ENCODE results near the gene HECA.

DNA sequence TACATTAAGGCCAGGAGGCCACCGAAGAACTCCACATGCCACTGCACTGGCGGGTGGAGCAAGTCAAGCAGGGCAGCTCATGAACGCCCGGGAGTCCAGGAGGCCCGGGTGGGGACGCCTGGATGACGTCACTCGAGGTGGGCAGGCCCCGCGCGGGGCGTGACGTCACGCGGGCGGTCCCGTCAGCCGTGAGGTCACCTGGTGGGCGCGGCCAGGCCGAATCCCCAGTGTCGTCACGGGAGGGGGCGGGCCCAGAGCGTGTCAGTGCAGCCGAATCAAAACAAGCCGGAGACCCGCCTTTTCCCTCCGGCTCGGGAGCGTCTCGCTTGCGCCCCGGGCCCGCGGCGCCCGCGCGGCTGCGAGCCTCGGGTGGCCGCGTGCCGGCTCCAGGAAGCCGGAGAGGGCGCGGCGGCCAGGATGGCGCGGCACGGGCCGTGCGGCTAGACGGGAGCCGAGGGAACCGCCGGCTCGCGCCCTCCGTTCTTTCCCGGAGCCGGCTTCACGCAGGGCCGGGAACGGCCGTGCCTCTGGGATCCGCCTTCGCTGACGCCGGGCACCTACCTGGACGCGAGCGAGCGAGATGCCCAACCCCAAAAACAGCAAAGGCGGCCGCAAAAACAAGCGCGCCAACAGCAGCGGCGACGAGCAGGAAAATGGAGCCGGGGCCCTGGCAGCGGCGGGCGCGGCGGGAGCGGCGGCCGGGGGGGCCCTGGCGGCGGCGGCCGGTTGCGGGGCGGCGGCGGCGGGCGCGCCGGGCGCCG lies at the start of gene HECA:
- TF ChIP-seq GATA2 (IDR thresholded peaks at IDR 0.05; ENCODE audit: low read depth, low read length), result no peak
- no peak for TF ChIP-seq GATA3 (IDR thresholded peaks at IDR 0.05; ENCODE audit: low read depth, low read length)

Data from SH-SY5Y (cell line).